Measurements from ENCODE around the gene FAM221A. TPM values are rescaled to one million over a fixed set of nuclear protein-coding genes. Genes with fewer than 3 reads are reported as not detected.

Gene FAM221A
- total RNA-seq, 1 donor from 2014 or later = 2.9 TPM

DNA sequence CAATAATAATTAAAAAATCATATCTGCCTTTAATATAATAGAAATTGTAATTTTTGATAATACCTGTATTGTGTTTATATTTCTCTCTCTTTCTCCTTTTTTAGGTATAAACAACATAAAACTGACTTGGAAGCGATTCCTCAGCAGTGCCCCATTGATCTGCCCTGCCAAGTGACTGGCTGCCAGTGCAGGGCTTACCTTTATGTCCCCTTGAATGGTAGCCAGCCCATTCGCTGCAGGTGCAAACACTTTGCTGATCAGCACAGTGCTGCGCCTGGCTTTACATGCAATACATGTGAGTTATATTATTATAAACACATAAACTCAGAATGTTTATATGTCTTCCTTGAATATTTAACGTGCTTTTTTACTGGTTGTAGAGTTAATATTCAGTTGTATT is 9.2 kb downstream of the FAM221A start:
- no peak overlapping the region for H3K4me3 ChIP-seq
- H3K36me3 ChIP-seq = peaks cover 55% of the 10 kb centered on the region
- no peak for DNase-seq
- H3K4me1 ChIP-seq = peaks cover 18% of the 10 kb centered on the region
- TF ChIP-seq, protein P1, sequence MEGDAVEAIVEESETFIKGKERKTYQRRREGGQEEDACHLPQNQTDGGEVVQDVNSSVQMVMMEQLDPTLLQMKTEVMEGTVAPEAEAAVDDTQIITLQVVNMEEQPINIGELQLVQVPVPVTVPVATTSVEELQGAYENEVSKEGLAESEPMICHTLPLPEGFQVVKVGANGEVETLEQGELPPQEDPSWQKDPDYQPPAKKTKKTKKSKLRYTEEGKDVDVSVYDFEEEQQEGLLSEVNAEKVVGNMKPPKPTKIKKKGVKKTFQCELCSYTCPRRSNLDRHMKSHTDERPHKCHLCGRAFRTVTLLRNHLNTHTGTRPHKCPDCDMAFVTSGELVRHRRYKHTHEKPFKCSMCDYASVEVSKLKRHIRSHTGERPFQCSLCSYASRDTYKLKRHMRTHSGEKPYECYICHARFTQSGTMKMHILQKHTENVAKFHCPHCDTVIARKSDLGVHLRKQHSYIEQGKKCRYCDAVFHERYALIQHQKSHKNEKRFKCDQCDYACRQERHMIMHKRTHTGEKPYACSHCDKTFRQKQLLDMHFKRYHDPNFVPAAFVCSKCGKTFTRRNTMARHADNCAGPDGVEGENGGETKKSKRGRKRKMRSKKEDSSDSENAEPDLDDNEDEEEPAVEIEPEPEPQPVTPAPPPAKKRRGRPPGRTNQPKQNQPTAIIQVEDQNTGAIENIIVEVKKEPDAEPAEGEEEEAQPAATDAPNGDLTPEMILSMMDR (IDR thresholded peaks at IDR 0.05; ENCODE audit: borderline replicate concordance) = no peak
- no peaks in the 10 kb centered on the region for H3K27me3 ChIP-seq (ENCODE audit: low read depth)
- H3K9me3 ChIP-seq (replicated peaks) = peaks cover 8% of the 10 kb centered on the region
- H3K27ac ChIP-seq (replicated peaks) = no peak overlapping the region
- intact Hi-C loops (cut with micrococcal nuclease) = no loop called here

DNA sequence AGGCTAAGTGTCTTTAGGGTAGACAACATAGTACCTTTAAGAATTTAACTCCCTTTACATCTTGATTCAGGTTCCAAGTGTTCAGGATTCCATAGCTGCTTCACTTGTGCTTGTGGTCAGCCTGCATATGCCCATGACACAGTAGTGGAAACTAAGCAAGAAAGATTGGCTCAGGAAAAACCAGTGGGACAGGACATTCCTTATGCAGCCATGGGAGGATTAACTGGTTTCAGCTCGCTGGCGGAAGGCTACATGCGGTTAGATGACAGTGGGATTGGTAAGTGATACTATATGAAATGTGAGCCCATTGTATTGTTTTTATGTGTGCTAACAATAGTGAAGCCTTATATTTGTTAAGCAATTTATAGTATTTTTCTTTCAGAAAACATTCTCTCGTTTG is 11.3 kb downstream of the FAM221A start:
- peaks cover 68% of the 10 kb centered on the region for H3K36me3 ChIP-seq
- H3K27ac ChIP-seq (replicated peaks) = no peak overlapping the region
- H3K4me1 ChIP-seq = peaks cover 10% of the 10 kb centered on the region
- intact Hi-C loops (cut with micrococcal nuclease) = no loop called here
- DNase-seq = no peak
- TF ChIP-seq, protein P1 (IDR thresholded peaks at IDR 0.05; ENCODE audit: borderline replicate concordance) = no peak
- no peak overlapping the region for H3K4me3 ChIP-seq
- H3K27me3 ChIP-seq (ENCODE audit: low read depth) = no peaks in the 10 kb centered on the region
- peaks cover 8% of the 10 kb centered on the region for H3K9me3 ChIP-seq (replicated peaks)

DNA sequence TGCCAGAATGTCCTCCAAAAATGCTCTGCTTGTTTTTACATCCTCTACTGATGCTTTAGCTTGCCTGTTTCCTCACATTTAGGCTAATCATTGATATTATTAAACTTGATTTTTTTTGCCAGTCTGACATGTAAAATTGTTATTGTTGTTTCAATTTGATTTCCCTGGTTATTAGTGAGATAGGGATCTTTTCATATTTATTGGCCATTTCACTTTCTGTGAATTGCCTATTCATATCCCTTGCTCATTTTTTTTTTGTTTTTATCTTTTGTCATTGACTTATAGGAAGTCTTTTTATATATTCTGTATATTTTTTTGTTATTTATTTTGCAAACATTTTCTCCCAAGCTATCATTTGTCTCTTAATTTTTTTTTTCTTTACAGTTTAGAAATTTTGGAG is 13.2 kb downstream of the FAM221A start:
- Histone ChIP-seq H3K4me3 (no peak overlapping the region), H3K4me1 (no peaks in the 10 kb centered on the region), H3K36me3 (peaks cover 63% of the 10 kb centered on the region), H3K27ac (replicated peaks) (no peak overlapping the region), H3K27me3 (ENCODE audit: low read depth) (no peaks in the 10 kb centered on the region), H3K9me3 (replicated peaks) (peaks cover 8% of the 10 kb centered on the region)
- TF ChIP-seq, protein P1 (IDR thresholded peaks at IDR 0.05; ENCODE audit: borderline replicate concordance) = no peak
- intact Hi-C loops (cut with micrococcal nuclease) = no loop called here
- no peak for DNase-seq

DNA sequence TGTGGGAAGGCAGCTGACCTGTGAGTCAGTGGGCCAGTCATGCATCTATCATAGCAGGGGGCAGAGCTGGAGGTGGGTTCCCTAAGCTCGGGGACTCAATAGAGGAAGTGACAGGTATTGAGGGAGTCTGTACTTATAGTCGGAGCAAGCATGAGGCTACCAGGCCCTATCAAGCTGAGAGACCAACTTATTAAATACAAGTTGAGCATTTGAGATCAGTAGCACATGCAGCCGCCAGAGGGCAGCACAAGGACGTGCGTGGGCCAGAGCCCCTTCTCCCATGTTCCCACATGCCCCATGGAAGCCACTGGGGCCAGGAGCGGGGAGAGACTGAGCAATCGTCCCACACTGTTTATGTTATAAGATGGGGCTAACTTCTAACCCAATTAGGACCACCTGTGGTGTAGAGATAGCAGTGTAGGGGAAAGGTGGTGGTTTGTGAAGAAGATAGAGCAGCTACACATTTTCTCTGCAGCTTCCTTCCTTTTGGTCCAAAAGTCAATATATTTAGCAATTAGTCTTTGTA is 17.0 kb downstream of the FAM221A start:
- Histone ChIP-seq H3K27me3 (ENCODE audit: low read depth) (no peaks in the 10 kb centered on the region), H3K27ac (replicated peaks) (no peak overlapping the region), H3K36me3 (peaks cover 42% of the 10 kb centered on the region), H3K4me1 (no peaks in the 10 kb centered on the region), H3K4me3 (no peak overlapping the region), H3K9me3 (replicated peaks) (peaks cover 8% of the 10 kb centered on the region)
- TF ChIP-seq, protein P1 (IDR thresholded peaks at IDR 0.05; ENCODE audit: borderline replicate concordance) = peak; percentile 68
- intact Hi-C loops (cut with micrococcal nuclease) = no loop called here
- DNase-seq = peak; percentile 28

DNA sequence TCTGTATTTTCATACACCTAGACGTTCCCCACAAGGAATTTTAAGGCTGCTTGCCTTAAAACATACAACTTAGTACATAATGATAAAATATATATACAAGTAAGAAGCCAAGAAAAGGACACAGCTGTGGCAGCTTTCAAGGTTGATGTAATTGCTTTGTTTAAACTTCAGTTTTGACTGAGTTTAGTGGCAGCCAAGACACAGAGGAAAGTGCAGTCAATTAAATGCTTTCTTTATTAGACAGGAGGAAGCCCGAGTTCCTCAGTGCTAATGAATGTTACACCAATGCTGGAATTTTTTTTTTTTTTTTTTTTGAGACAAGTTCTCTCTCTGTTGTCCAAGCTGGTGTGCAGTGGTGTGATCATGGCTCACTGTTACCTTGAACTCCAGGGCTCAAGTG is 18.8 kb downstream of the FAM221A start:
- H3K27me3 ChIP-seq (ENCODE audit: low read depth) = no peaks in the 10 kb centered on the region
- intact Hi-C loops (cut with micrococcal nuclease) = no loop called here
- no peak overlapping the region for H3K4me3 ChIP-seq
- H3K36me3 ChIP-seq = peaks cover 41% of the 10 kb centered on the region
- TF ChIP-seq, protein P1 (IDR thresholded peaks at IDR 0.05; ENCODE audit: borderline replicate concordance) = no peak
- H3K27ac ChIP-seq (replicated peaks) = no peak overlapping the region
- no peaks in the 10 kb centered on the region for H3K4me1 ChIP-seq
- no peak for DNase-seq
- no peaks in the 10 kb centered on the region for H3K9me3 ChIP-seq (replicated peaks)
